ENCODE data around the gene VSIG1.

The VSIG1 gene

GRCh38 chrX:108090491-108091263, 45.8 kb downstream of the VSIG1 start:
- no peaks in the 10 kb centered on the region for H3K9me3 ChIP-seq (ENCODE audit: severe bottlenecking)
- H3K36me3 ChIP-seq (ENCODE audit: low read depth) = peaks cover 28% of the 10 kb centered on the region
- H3K4me3 ChIP-seq (ENCODE audit: severe bottlenecking) = peak overlapping the region; percentile 60
- ATAC-seq (ENCODE audit: low read depth) (peak; percentile 1; the same call in 2 of the 3 replicates), DNase-seq (ENCODE audit: low spot score) (no peak)
- no peaks in the 10 kb centered on the region for H3K4me1 ChIP-seq (ENCODE audit: insufficient read depth, poor library complexity, severe bottlenecking)
- no peak for TF ChIP-seq CTCF (IDR thresholded peaks at IDR 0.05; ENCODE audit: poor library complexity, severe bottlenecking)
- H3K27ac ChIP-seq (ENCODE audit: poor library complexity, severe bottlenecking) = peak overlapping the region; percentile 58
- H3K27me3 ChIP-seq (ENCODE audit: insufficient read depth, poor library complexity, severe bottlenecking) = no peaks in the 10 kb centered on the region

GRCh38 chrX:108091264-108091877, 46.5 kb downstream of the VSIG1 start, which contains the start of the genes ATG4A and PSMD10:
Gene ATG4A (plus strand): TSS chrX:108091778. CDS start chrX:108091827, 49 bp downstream.
Gene PSMD10 (minus strand): TSS chrX:108091542. CDS start chrX:108091520, 22 bp downstream.
- peaks cover 24% of the 10 kb centered on the region for H3K36me3 ChIP-seq (ENCODE audit: low read depth)
- ATAC-seq (ENCODE audit: low read depth) (peak; percentile 97), DNase-seq (ENCODE audit: low spot score) (peak; percentile 90)
- no peak for TF ChIP-seq CTCF (IDR thresholded peaks at IDR 0.05; ENCODE audit: poor library complexity, severe bottlenecking)
- no peaks in the 10 kb centered on the region for H3K27me3 ChIP-seq (ENCODE audit: insufficient read depth, poor library complexity, severe bottlenecking)
- H3K4me1 ChIP-seq (ENCODE audit: insufficient read depth, poor library complexity, severe bottlenecking) = no peaks in the 10 kb centered on the region
- H3K27ac ChIP-seq (ENCODE audit: poor library complexity, severe bottlenecking) = peak within 1 kb of the TSS; percentile 58
- no peaks in the 10 kb centered on the region for H3K9me3 ChIP-seq (ENCODE audit: severe bottlenecking)
- H3K4me3 ChIP-seq (ENCODE audit: severe bottlenecking) = peak within 1 kb of the TSS; percentile 60

GRCh38 chrX:108091878-108092291, 47.0 kb downstream of the VSIG1 start:
- Histone ChIP-seq H3K4me1 (ENCODE audit: insufficient read depth, poor library complexity, severe bottlenecking) (no peaks in the 10 kb centered on the region), H3K36me3 (ENCODE audit: low read depth) (peaks cover 19% of the 10 kb centered on the region), H3K9me3 (ENCODE audit: severe bottlenecking) (no peaks in the 10 kb centered on the region), H3K27ac (ENCODE audit: poor library complexity, severe bottlenecking) (peak overlapping the region; percentile 58), H3K4me3 (ENCODE audit: severe bottlenecking) (peak overlapping the region; percentile 60), H3K27me3 (ENCODE audit: insufficient read depth, poor library complexity, severe bottlenecking) (no peaks in the 10 kb centered on the region)
- ATAC-seq (ENCODE audit: low read depth) (peak; percentile 20), DNase-seq (ENCODE audit: low spot score) (no peak)
- no peak for TF ChIP-seq CTCF (IDR thresholded peaks at IDR 0.05; ENCODE audit: poor library complexity, severe bottlenecking)

- no peaks in the 10 kb centered on the region for H3K9me3 ChIP-seq (ENCODE audit: severe bottlenecking)
- ATAC-seq (ENCODE audit: low read depth) = no peak
- no peaks in the 10 kb centered on the region for H3K36me3 ChIP-seq (ENCODE audit: low read depth)
- H3K27ac ChIP-seq (ENCODE audit: poor library complexity, severe bottlenecking) = no peak overlapping the region
- H3K27me3 ChIP-seq (ENCODE audit: insufficient read depth, poor library complexity, severe bottlenecking) = no peaks in the 10 kb centered on the region
- DNase-seq (ENCODE audit: low spot score) = no peak
- H3K4me1 ChIP-seq (ENCODE audit: insufficient read depth, poor library complexity, severe bottlenecking) = no peaks in the 10 kb centered on the region
- no peak for TF ChIP-seq CTCF (IDR thresholded peaks at IDR 0.05; ENCODE audit: poor library complexity, severe bottlenecking)
- H3K4me3 ChIP-seq (ENCODE audit: severe bottlenecking) = no peak overlapping the region
These were observed 52.5 kb downstream of the VSIG1 start for GRCh38 chrX:108097380-108097779.
